HUES64 (cell line): Measurements from ENCODE around the gene TGDS.

Experiments
- H3K27ac ChIP-seq: 2 replicates; pipeline ENCODE4 v1.7.0; 2013; ENCODE audit warnings: low read depth, low read length, inconsistent platforms
- H3K27me3 ChIP-seq: 2 replicates; pipeline ENCODE4 v1.6.1; 2013; ENCODE audit warnings: mild to moderate bottlenecking, low read length; ENCODE audit not compliant: insufficient read depth
- H3K36me3 ChIP-seq: 2 replicates; pipeline ENCODE4 v1.6.1; 2013; ENCODE audit warnings: mild to moderate bottlenecking, low read length; ENCODE audit not compliant: insufficient read depth
- H3K4me1 ChIP-seq: 2 replicates; pipeline ENCODE4 v1.6.1; 2013; ENCODE audit warnings: mild to moderate bottlenecking, low read length, moderate library complexity; ENCODE audit not compliant: insufficient read depth
- H3K4me3 ChIP-seq: 2 replicates; pipeline ENCODE4 v1.5.1; 2013; ENCODE audit warnings: mild to moderate bottlenecking, low read length, moderate library complexity
- H3K9ac ChIP-seq: 2 replicates; pipeline ENCODE4 v1.6.1; 2013; ENCODE audit warnings: mild to moderate bottlenecking, low read depth, low read length
- H3K9me3 ChIP-seq: 2 replicates; pipeline ENCODE4 v1.6.1; 2013; ENCODE audit warnings: low read depth, low read length; ENCODE audit not compliant: insufficient read depth
- WGBS: fragments of 150-250, 120-280 bp; methylation state at CpG from one replicate; pipeline ENCODE4 v1.1.7; 2013; ENCODE audit warnings: missing lambda C conversion rate; 5-methylcytosine and 5-hydroxymethylcytosine counted together

The TGDS gene

GRCh38 chr13:94568443-94568842, 27.5 kb downstream of the TGDS start:
- no peaks in the 10 kb centered on the region for H3K9me3 ChIP-seq
- 100% methylated on average over 1 of the region's 1 CpG for WGBS
- no peak overlapping the region for H3K27ac ChIP-seq
- no peak overlapping the region for H3K4me3 ChIP-seq
- no peaks in the 10 kb centered on the region for H3K27me3 ChIP-seq
- no peak overlapping the region for H3K9ac ChIP-seq
- peaks cover 34% of the 10 kb centered on the region for H3K36me3 ChIP-seq
- H3K4me1 ChIP-seq, result no peaks in the 10 kb centered on the region

GRCh38 chr13:94567581-94567980, 28.4 kb downstream of the TGDS start:
- peaks cover 27% of the 10 kb centered on the region for H3K36me3 ChIP-seq
- no peaks in the 10 kb centered on the region for H3K9me3 ChIP-seq
- no peaks in the 10 kb centered on the region for H3K27me3 ChIP-seq
- no peak overlapping the region for H3K4me3 ChIP-seq
- WGBS, result 91% methylated on average over 3 of the region's 3 CpGs
- no peak overlapping the region for H3K9ac ChIP-seq
- H3K4me1 ChIP-seq, result no peaks in the 10 kb centered on the region
- H3K27ac ChIP-seq, result no peak overlapping the region

DNA sequence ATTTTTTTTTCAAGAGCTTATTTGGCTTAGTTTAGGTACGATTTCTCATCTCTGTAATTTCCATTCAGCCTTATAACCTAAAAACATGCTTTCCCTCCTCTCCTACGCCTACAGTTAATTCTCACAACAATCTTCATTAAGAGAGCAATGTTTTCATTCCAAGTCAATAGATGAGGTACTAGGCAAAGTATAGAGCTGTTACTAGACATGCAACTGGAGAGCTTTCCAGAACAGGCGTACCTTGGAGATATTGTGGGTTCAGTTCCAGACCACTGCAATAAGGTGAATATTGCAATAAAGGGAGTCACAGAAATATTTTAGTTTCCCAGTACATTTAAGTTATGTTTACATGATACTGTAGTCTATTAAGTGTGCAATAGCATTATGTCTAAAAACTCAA, 34.8 kb downstream of the TGDS start:
- Histone ChIP-seq H3K9me3 (no peaks in the 10 kb centered on the region), H3K36me3 (peaks cover 2% of the 10 kb centered on the region; the same call in 1 of the 2 replicates), H3K27me3 (no peaks in the 10 kb centered on the region), H3K27ac (no peak overlapping the region), H3K9ac (no peak overlapping the region), H3K4me1 (no peaks in the 10 kb centered on the region), H3K4me3 (no peak overlapping the region)
- WGBS, result 95% methylated on average over 3 of the region's 3 CpGs

DNA sequence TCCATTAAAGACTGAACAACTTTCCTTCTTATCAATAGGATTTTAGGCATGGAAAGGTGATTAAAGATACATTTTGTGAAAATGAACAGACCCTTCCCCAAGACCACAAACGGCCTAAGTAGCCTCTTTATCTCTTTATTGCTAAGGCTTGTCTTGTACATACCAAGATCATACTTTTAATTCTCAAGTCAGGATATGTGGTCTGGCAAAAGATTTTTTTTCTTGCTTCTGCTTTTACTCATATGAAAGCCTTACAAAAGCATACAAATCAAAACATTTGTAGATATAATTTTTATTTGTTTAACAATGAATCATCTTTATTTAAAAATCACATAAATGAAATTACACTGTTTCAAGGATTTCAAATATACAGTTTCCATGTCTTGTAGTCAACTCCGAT, 35.8 kb downstream of the TGDS start:
- H3K36me3 ChIP-seq, result peaks cover 2% of the 10 kb centered on the region; the same call in 1 of the 2 replicates
- no peak overlapping the region for H3K9ac ChIP-seq
- no peaks in the 10 kb centered on the region for H3K9me3 ChIP-seq
- WGBS, result 75% methylated on average over 1 of the region's 2 CpGs
- H3K27me3 ChIP-seq, result no peaks in the 10 kb centered on the region
- no peak overlapping the region for H3K4me3 ChIP-seq
- H3K27ac ChIP-seq, result no peak overlapping the region
- H3K4me1 ChIP-seq, result no peaks in the 10 kb centered on the region

DNA sequence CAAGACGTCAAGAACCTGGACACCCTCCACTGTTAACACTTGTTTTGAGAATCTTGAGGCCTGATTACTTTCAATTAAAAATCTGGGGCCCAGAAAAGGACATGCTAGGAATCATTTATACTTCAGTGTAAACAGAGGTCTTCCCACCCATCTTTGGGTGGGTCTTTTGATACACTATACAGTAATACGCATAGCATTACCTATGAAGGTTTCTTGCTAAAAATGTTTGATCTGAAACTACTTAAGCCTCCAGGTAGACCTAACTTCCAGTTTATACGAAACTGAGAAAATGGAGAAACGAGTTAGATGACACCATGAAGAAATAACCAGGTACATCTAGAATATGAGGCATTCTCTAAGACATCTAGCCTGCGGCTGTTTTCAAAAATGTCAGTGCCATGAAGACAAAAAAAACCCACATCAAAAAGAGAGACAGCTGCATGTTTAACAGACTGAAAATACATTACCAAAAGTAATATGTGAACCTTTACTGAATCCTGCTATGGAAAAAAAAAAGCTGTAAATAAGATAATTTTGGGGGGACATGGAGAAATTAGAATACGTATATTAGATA, 36.6 kb downstream of the TGDS start:
- Histone ChIP-seq H3K4me3 (no peak overlapping the region), H3K4me1 (no peaks in the 10 kb centered on the region), H3K27me3 (no peaks in the 10 kb centered on the region), H3K9me3 (no peaks in the 10 kb centered on the region), H3K27ac (no peak overlapping the region), H3K36me3 (peaks cover 2% of the 10 kb centered on the region; the same call in 1 of the 2 replicates), H3K9ac (no peak overlapping the region)
- 90% methylated on average over 5 of the region's 6 CpGs for WGBS

DNA sequence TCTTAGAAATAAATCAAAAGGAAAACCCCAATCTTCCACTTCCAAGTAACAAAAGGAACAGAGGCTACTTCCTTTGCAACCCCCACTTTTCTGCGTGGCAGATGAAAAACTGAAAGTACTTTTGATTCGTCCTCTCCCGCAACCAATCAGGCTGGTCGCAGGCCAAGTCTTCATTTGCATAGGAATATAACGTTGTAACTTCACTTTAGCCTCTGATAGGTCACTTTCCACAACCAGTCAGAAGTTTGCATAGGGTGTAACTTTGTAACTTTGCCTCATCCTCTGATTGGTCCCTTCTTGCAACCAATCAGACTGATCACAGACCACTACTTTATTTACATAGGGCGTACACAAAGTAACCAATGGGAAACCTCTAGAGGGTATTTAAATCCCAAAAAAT, 37.2 kb downstream of the TGDS start:
- H3K9me3 ChIP-seq, result no peaks in the 10 kb centered on the region
- peaks cover 2% of the 10 kb centered on the region; the same call in 1 of the 2 replicates for H3K36me3 ChIP-seq
- 77% methylated on average over 6 of the region's 6 CpGs for WGBS
- no peak overlapping the region for H3K9ac ChIP-seq
- no peak overlapping the region for H3K4me3 ChIP-seq
- no peaks in the 10 kb centered on the region for H3K27me3 ChIP-seq
- no peaks in the 10 kb centered on the region for H3K4me1 ChIP-seq
- H3K27ac ChIP-seq, result no peak overlapping the region

DNA sequence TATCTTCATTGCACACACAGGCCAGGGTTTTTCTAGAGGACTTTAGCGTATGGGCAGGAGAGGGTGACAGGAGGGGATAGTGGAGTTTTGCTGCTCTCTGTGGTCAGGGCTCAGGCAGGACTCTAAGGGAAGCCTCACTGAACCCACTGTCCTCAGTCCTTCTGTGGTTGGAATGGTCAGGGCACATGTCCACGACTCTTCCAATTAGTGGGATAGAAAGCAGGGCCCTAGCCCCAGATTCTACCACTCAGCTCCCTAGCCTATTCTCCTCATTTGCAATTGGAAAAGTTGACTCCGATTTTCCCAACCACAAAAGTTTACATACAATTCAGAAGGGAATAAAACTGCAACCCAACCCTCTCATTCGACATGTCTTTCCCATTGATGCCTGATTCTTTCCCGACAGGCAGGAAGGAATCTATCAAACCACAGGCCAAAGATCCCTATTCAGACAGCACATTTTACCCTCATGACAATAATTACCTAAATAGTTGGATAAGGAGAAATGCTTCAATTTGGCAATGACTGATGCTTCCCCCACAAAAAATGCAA, 38.2 kb downstream of the TGDS start:
- H3K4me1 ChIP-seq, result no peaks in the 10 kb centered on the region
- no peaks in the 10 kb centered on the region for H3K27me3 ChIP-seq
- no peak overlapping the region for H3K4me3 ChIP-seq
- 91% methylated on average over 5 of the region's 5 CpGs for WGBS
- no peak overlapping the region for H3K9ac ChIP-seq
- H3K36me3 ChIP-seq, result no peaks in the 10 kb centered on the region; the same call in 1 of the 2 replicates
- H3K9me3 ChIP-seq, result no peaks in the 10 kb centered on the region
- H3K27ac ChIP-seq, result no peak overlapping the region

- Histone ChIP-seq H3K27ac (no peak overlapping the region), H3K27me3 (no peaks in the 10 kb centered on the region), H3K9me3 (no peaks in the 10 kb centered on the region), H3K9ac (no peak overlapping the region), H3K4me3 (no peak overlapping the region), H3K4me1 (no peaks in the 10 kb centered on the region), H3K36me3 (no peaks in the 10 kb centered on the region)
- WGBS, result 92% methylated on average over 3 of the region's 3 CpGs
Measured at GRCh38 chr13:94556621-94557020, 39.3 kb downstream of the TGDS start.

DNA sequence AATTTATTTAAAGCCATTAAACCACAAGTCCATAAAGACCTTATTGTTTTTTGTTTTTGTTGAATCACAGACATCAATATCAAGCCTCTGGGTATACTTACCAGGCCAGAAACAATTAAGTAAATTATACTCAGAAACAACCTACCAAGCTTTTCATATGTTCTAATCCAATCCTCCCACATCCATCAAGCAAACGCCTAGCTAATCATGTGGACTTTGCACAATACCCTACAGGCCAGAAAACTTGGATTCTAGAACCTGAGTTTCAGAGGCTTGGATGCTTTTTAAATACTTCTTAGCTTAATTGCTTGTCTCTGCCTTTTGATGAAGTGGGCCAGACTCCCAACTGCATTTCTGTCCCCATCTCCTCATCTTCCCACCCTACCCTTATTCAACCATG, 39.9 kb downstream of the TGDS start:
- H3K4me1 ChIP-seq, result no peaks in the 10 kb centered on the region
- 87% methylated on average over 1 of the region's 1 CpG for WGBS
- H3K9me3 ChIP-seq, result no peaks in the 10 kb centered on the region
- no peak overlapping the region for H3K9ac ChIP-seq
- H3K36me3 ChIP-seq, result no peaks in the 10 kb centered on the region
- H3K27ac ChIP-seq, result no peak overlapping the region
- H3K4me3 ChIP-seq, result no peak overlapping the region
- H3K27me3 ChIP-seq, result no peaks in the 10 kb centered on the region

GRCh38 chr13:94553766-94554165, 42.2 kb downstream of the TGDS start:
- no peaks in the 10 kb centered on the region for H3K36me3 ChIP-seq
- H3K27me3 ChIP-seq, result no peaks in the 10 kb centered on the region
- peaks cover 5% of the 10 kb centered on the region; the same call in 1 of the 2 replicates for H3K4me1 ChIP-seq
- no peak overlapping the region for H3K9ac ChIP-seq
- H3K9me3 ChIP-seq, result no peaks in the 10 kb centered on the region
- H3K27ac ChIP-seq, result no peak overlapping the region
- H3K4me3 ChIP-seq, result no peak overlapping the region
- WGBS, result 94% methylated on average over 4 of the region's 4 CpGs

DNA sequence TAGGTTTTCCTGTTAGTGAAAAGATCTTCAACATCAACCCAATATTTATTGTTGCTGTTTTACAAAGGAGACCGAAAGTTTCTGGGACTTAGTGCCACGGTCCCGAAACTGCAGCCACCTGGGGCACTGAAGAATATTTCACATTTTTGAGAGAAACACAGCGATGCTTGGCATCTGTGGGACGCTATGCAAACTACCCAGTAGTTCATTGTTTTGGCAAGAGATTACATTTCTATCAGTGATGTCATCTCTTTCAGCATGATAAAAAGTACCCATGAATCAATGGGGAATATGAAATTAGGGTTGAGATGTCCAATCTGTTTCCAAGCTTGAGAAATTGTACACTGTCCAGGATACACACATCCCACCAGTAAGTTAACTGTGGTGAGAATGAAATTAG, 43.9 kb downstream of the TGDS start:
- no peaks in the 10 kb centered on the region for H3K27me3 ChIP-seq
- H3K9ac ChIP-seq, result no peak overlapping the region
- WGBS, result 94% methylated on average over 5 of the region's 5 CpGs
- H3K4me3 ChIP-seq, result no peak overlapping the region
- H3K27ac ChIP-seq, result no peak overlapping the region
- no peaks in the 10 kb centered on the region for H3K36me3 ChIP-seq
- peaks cover 12% of the 10 kb centered on the region; the same call in 1 of the 2 replicates for H3K4me1 ChIP-seq
- no peaks in the 10 kb centered on the region for H3K9me3 ChIP-seq
